Measurements from ENCODE around the gene KIAA1217.
A peak's percentile ranks its signal among the peaks of the same experiment; 100 is the strongest.
"Not testable (repeated sequence)": the region's sequence is repeated elsewhere in the genome, so short reads cannot be mapped to it uniquely, and the experiment has no call there.

KIAA1217 gene

GRCh38 chr10:24343686-24344085 is 134.7 kb downstream of the KIAA1217 start:
- H3K27me3 ChIP-seq (ENCODE audit: control insufficient read depth in 5 of 5, insufficient read depth in 4 of 5, low read length in 5 of 5): no peaks in the 10 kb centered on the region
- peaks cover 0 to 35% (median 24%) of the 10 kb centered on the region in 5 donors for H3K4me1 ChIP-seq (ENCODE audit: control insufficient read depth in 5 of 5, insufficient read depth in 5 of 5, low read length in 5 of 5)
- H3K9me3 ChIP-seq (ENCODE audit: control insufficient read depth in 5 of 5, low read length in 5 of 5): no peaks in the 10 kb centered on the region
- no peak overlapping the region for H3K4me3 ChIP-seq (ENCODE audit: low read depth in 1 of 5, low read length in 5 of 5)
- H3K36me3 ChIP-seq (ENCODE audit: control insufficient read depth in 5 of 5, insufficient read depth in 5 of 5, low read length in 5 of 5): no peaks in the 10 kb centered on the region
- peak overlapping the region; percentile 19 for H3K27ac ChIP-seq (ENCODE audit: low read depth, low read length)
- H3K9ac ChIP-seq (ENCODE audit: low read length in 5 of 5): no peak overlapping the region

GRCh38 chr10:24344279-24344678 is 135.3 kb downstream of the KIAA1217 start:
- peak overlapping the region; percentile 31 for H3K27ac ChIP-seq (ENCODE audit: low read depth, low read length)
- no peak overlapping the region for H3K4me3 ChIP-seq (ENCODE audit: low read depth in 1 of 5, low read length in 5 of 5)
- H3K4me1 ChIP-seq (ENCODE audit: control insufficient read depth in 5 of 5, insufficient read depth in 5 of 5, low read length in 5 of 5): peaks cover 0 to 41% (median 30%) of the 10 kb centered on the region in 5 donors
- no peaks in the 10 kb centered on the region for H3K9me3 ChIP-seq (ENCODE audit: control insufficient read depth in 5 of 5, low read length in 5 of 5)
- H3K9ac ChIP-seq (ENCODE audit: low read length in 5 of 5): no peak overlapping the region
- H3K36me3 ChIP-seq (ENCODE audit: control insufficient read depth in 5 of 5, insufficient read depth in 5 of 5, low read length in 5 of 5): no peaks in the 10 kb centered on the region
- H3K27me3 ChIP-seq (ENCODE audit: control insufficient read depth in 5 of 5, insufficient read depth in 4 of 5, low read length in 5 of 5): no peaks in the 10 kb centered on the region

- H3K4me3 ChIP-seq (ENCODE audit: low read depth in 1 of 5, low read length in 5 of 5): no peak overlapping the region
- no peaks in the 10 kb centered on the region for H3K36me3 ChIP-seq (ENCODE audit: control insufficient read depth in 5 of 5, insufficient read depth in 5 of 5, low read length in 5 of 5)
- H3K27me3 ChIP-seq (ENCODE audit: control insufficient read depth in 5 of 5, insufficient read depth in 4 of 5, low read length in 5 of 5): no peaks in the 10 kb centered on the region
- peak overlapping the region; percentile 31 for H3K27ac ChIP-seq (ENCODE audit: low read depth, low read length)
- H3K9me3 ChIP-seq (ENCODE audit: control insufficient read depth in 5 of 5, low read length in 5 of 5): no peaks in the 10 kb centered on the region
- H3K4me1 ChIP-seq (ENCODE audit: control insufficient read depth in 5 of 5, insufficient read depth in 5 of 5, low read length in 5 of 5): peaks cover 0 to 47% (median 36%) of the 10 kb centered on the region in 5 donors
- H3K9ac ChIP-seq (ENCODE audit: low read length in 5 of 5): no peak overlapping the region
These were observed 135.9 kb downstream of the KIAA1217 start for GRCh38 chr10:24344695-24345463.

GRCh38 chr10:24346877-24347519 is 138.1 kb downstream of the KIAA1217 start:
- H3K27me3 ChIP-seq (ENCODE audit: control insufficient read depth in 5 of 5, insufficient read depth in 4 of 5, low read length in 5 of 5): no peaks in the 10 kb centered on the region
- no peak overlapping the region for H3K27ac ChIP-seq (ENCODE audit: low read depth, low read length)
- H3K4me3 ChIP-seq (ENCODE audit: low read depth in 1 of 5, low read length in 5 of 5): no peak overlapping the region
- peaks cover 0 to 54% (median 36%) of the 10 kb centered on the region in 5 donors for H3K4me1 ChIP-seq (ENCODE audit: control insufficient read depth in 5 of 5, insufficient read depth in 5 of 5, low read length in 5 of 5)
- H3K36me3 ChIP-seq (ENCODE audit: control insufficient read depth in 5 of 5, insufficient read depth in 5 of 5, low read length in 5 of 5): no peaks in the 10 kb centered on the region
- no peaks in the 10 kb centered on the region for H3K9me3 ChIP-seq (ENCODE audit: control insufficient read depth in 5 of 5, low read length in 5 of 5)
- H3K9ac ChIP-seq (ENCODE audit: low read length in 5 of 5): no peak overlapping the region

GRCh38 chr10:24349379-24350001 is 140.6 kb downstream of the KIAA1217 start:
- H3K9me3 ChIP-seq (ENCODE audit: control insufficient read depth in 5 of 5, low read length in 5 of 5): no peaks in the 10 kb centered on the region
- H3K27me3 ChIP-seq (ENCODE audit: control insufficient read depth in 5 of 5, insufficient read depth in 4 of 5, low read length in 5 of 5): no peaks in the 10 kb centered on the region
- no peaks in the 10 kb centered on the region for H3K36me3 ChIP-seq (ENCODE audit: control insufficient read depth in 5 of 5, insufficient read depth in 5 of 5, low read length in 5 of 5)
- H3K27ac ChIP-seq (ENCODE audit: low read depth, low read length): peak overlapping the region; percentile 66
- H3K9ac ChIP-seq (ENCODE audit: low read length in 5 of 5): no peak overlapping the region
- no peak overlapping the region for H3K4me3 ChIP-seq (ENCODE audit: low read depth in 1 of 5, low read length in 5 of 5)
- peaks cover 0 to 54% (median 36%) of the 10 kb centered on the region in 5 donors for H3K4me1 ChIP-seq (ENCODE audit: control insufficient read depth in 5 of 5, insufficient read depth in 5 of 5, low read length in 5 of 5)

- Histone ChIP-seq H3K4me3 (ENCODE audit: low read depth in 1 of 5, low read length in 5 of 5) (peak overlapping the region in 1 of 5 donors; percentile 23), H3K27ac (ENCODE audit: low read depth, low read length) (peak overlapping the region; percentile 66), H3K9me3 (ENCODE audit: control insufficient read depth in 5 of 5, low read length in 5 of 5) (no peaks in the 10 kb centered on the region), H3K36me3 (ENCODE audit: control insufficient read depth in 5 of 5, insufficient read depth in 5 of 5, low read length in 5 of 5) (no peaks in the 10 kb centered on the region), H3K4me1 (ENCODE audit: control insufficient read depth in 5 of 5, insufficient read depth in 5 of 5, low read length in 5 of 5) (peaks cover 0 to 48% (median 35%) of the 10 kb centered on the region in 5 donors), H3K27me3 (ENCODE audit: control insufficient read depth in 5 of 5, insufficient read depth in 4 of 5, low read length in 5 of 5) (no peaks in the 10 kb centered on the region), H3K9ac (ENCODE audit: low read length in 5 of 5) (no peak overlapping the region)
These were observed 141.4 kb downstream of the KIAA1217 start for GRCh38 chr10:24350070-24350921.

- H3K9me3 ChIP-seq (ENCODE audit: control insufficient read depth in 5 of 5, low read length in 5 of 5); H3K9ac ChIP-seq (ENCODE audit: low read length in 5 of 5); H3K27me3 ChIP-seq (ENCODE audit: control insufficient read depth in 5 of 5, insufficient read depth in 4 of 5, low read length in 5 of 5); H3K36me3 ChIP-seq (ENCODE audit: control insufficient read depth in 5 of 5, insufficient read depth in 5 of 5, low read length in 5 of 5); H3K4me3 ChIP-seq (ENCODE audit: low read depth in 1 of 5, low read length in 5 of 5): not testable (repeated sequence)
- peak overlapping the region; percentile 66 for H3K27ac ChIP-seq (ENCODE audit: low read depth, low read length)
- H3K4me1 ChIP-seq (ENCODE audit: control insufficient read depth in 5 of 5, insufficient read depth in 5 of 5, low read length in 5 of 5): peaks cover 0 to 48% (median 35%) of the 10 kb centered on the region in 5 donors
These were observed 141.9 kb downstream of the KIAA1217 start for GRCh38 chr10:24350922-24351225.

- no peaks in the 10 kb centered on the region for H3K36me3 ChIP-seq (ENCODE audit: control insufficient read depth in 5 of 5, insufficient read depth in 5 of 5, low read length in 5 of 5)
- H3K4me3 ChIP-seq (ENCODE audit: low read depth in 1 of 5, low read length in 5 of 5): no peak overlapping the region
- no peaks in the 10 kb centered on the region for H3K9me3 ChIP-seq (ENCODE audit: control insufficient read depth in 5 of 5, low read length in 5 of 5)
- no peaks in the 10 kb centered on the region for H3K27me3 ChIP-seq (ENCODE audit: control insufficient read depth in 5 of 5, insufficient read depth in 4 of 5, low read length in 5 of 5)
- peaks cover 0 to 48% (median 35%) of the 10 kb centered on the region in 5 donors for H3K4me1 ChIP-seq (ENCODE audit: control insufficient read depth in 5 of 5, insufficient read depth in 5 of 5, low read length in 5 of 5)
- no peak overlapping the region for H3K9ac ChIP-seq (ENCODE audit: low read length in 5 of 5)
- H3K27ac ChIP-seq (ENCODE audit: low read depth, low read length): no peak overlapping the region
These were observed 143.0 kb downstream of the KIAA1217 start for GRCh38 chr10:24351961-24352360.

GRCh38 chr10:24352399-24352798 is 143.5 kb downstream of the KIAA1217 start:
- Histone ChIP-seq H3K27me3 (ENCODE audit: control insufficient read depth in 5 of 5, insufficient read depth in 4 of 5, low read length in 5 of 5) (no peaks in the 10 kb centered on the region), H3K4me1 (ENCODE audit: control insufficient read depth in 5 of 5, insufficient read depth in 5 of 5, low read length in 5 of 5) (peaks cover 0 to 48% (median 35%) of the 10 kb centered on the region in 5 donors), H3K9ac (ENCODE audit: low read length in 5 of 5) (no peak overlapping the region), H3K27ac (ENCODE audit: low read depth, low read length) (no peak overlapping the region), H3K36me3 (ENCODE audit: control insufficient read depth in 5 of 5, insufficient read depth in 5 of 5, low read length in 5 of 5) (no peaks in the 10 kb centered on the region), H3K4me3 (ENCODE audit: low read depth in 1 of 5, low read length in 5 of 5) (no peak overlapping the region), H3K9me3 (ENCODE audit: control insufficient read depth in 5 of 5, low read length in 5 of 5) (no peaks in the 10 kb centered on the region)
